ES-I3 (cell line): ENCODE results near the gene DBX2.

ENCODE experiments used
- H3K36me3 ChIP-seq: 2 replicates; pipeline ENCODE4 v1.6.1; 2013; ENCODE audit warnings: mild to moderate bottlenecking, low read length, control low read depth, moderate library complexity; ENCODE audit not compliant: insufficient read depth
- H3K4me1 ChIP-seq: 2 replicates; pipeline ENCODE4 v1.6.1; 2013; ENCODE audit warnings: mild to moderate bottlenecking, control low read depth, low read length; ENCODE audit not compliant: insufficient read depth
- H3K9ac ChIP-seq: 2 replicates; pipeline ENCODE4 v1.6.1; 2013; ENCODE audit warnings: low read depth, mild to moderate bottlenecking, low read length, moderate library complexity
- H3K9me3 ChIP-seq: 2 replicates; pipeline ENCODE4 v1.6.1; 2013; ENCODE audit warnings: mild to moderate bottlenecking, low read length, moderate library complexity; ENCODE audit not compliant: control insufficient read depth, insufficient read depth

DBX2 gene

GRCh38 chr12:44972746-44973421, 78.0 kb downstream of the DBX2 start:
- H3K4me1 ChIP-seq = no peaks in the 10 kb centered on the region

GRCh38 chr12:44968965-44969364, 81.9 kb downstream of the DBX2 start:
- H3K9ac ChIP-seq = no peak overlapping the region
- H3K36me3 ChIP-seq = no peaks in the 10 kb centered on the region
- H3K4me1 ChIP-seq = no peaks in the 10 kb centered on the region
- no peaks in the 10 kb centered on the region for H3K9me3 ChIP-seq

More at GRCh38 chr12:44972746-44973421, 78.0 kb downstream of the DBX2 start:
- Histone ChIP-seq H3K9ac (no peak overlapping the region), H3K36me3 (no peaks in the 10 kb centered on the region), H3K9me3 (no peaks in the 10 kb centered on the region)
